RWPE2 (cell line): ENCODE data around the gene CCDC6.

Experiments used
- ATAC-seq: fragments of 200-7000 bp; cut with Tn5 transposase; 3 replicates; pipeline ENCODE4 v1.9.1; 2021; ENCODE audit warnings: low read depth
- DNase-seq: peaks from one replicate; pipeline ENCODE4 v3.0.0-alpha.2; 2020; ENCODE audit warnings: low spot score
- H3K27ac ChIP-seq: fragments of 450-650 bp; 2 replicates; pipeline ENCODE4 v1.5.1; 2017; ENCODE audit warnings: mild to moderate bottlenecking; ENCODE audit not compliant: poor library complexity, severe bottlenecking
- H3K27me3 ChIP-seq: fragments of 250-450 bp; sonication (Bioruptor Pico); 2 replicates; pipeline ENCODE4 v1.5.1; 2021; ENCODE audit warnings: mild to moderate bottlenecking, moderate library complexity; ENCODE audit not compliant: insufficient read depth, poor library complexity, severe bottlenecking
- H3K36me3 ChIP-seq: fragments of 250-450 bp; sonication (Bioruptor Pico); 2 replicates; pipeline ENCODE4 v1.5.1; 2020; ENCODE audit warnings: low read depth, mild to moderate bottlenecking, moderate library complexity
- H3K4me1 ChIP-seq: fragments of 250-450 bp; sonication (Bioruptor Pico); 2 replicates; pipeline ENCODE4 v1.5.1; 2021; ENCODE audit warnings: mild to moderate bottlenecking, moderate library complexity; ENCODE audit not compliant: insufficient read depth, poor library complexity, severe bottlenecking
- H3K4me3 ChIP-seq: fragments of 250-450 bp; sonication (Bioruptor Pico); 2 replicates; pipeline ENCODE4 v1.5.1; 2021; ENCODE audit warnings: mild to moderate bottlenecking, moderate library complexity; ENCODE audit not compliant: severe bottlenecking
- H3K9me3 ChIP-seq: fragments of 250-450 bp; sonication (Bioruptor Pico); 2 replicates; pipeline ENCODE4 v1.5.1; 2021; ENCODE audit warnings: mild to moderate bottlenecking, moderate library complexity; ENCODE audit not compliant: severe bottlenecking
- TF ChIP-seq, protein P1 (sequence below): fragments of 450-650 bp; IDR thresholded peaks from one replicate; pipeline ENCODE4 v1.5.1; 2017; ENCODE audit warnings: mild to moderate bottlenecking, moderate library complexity; ENCODE audit not compliant: poor library complexity, severe bottlenecking

The CCDC6 gene

DNA sequence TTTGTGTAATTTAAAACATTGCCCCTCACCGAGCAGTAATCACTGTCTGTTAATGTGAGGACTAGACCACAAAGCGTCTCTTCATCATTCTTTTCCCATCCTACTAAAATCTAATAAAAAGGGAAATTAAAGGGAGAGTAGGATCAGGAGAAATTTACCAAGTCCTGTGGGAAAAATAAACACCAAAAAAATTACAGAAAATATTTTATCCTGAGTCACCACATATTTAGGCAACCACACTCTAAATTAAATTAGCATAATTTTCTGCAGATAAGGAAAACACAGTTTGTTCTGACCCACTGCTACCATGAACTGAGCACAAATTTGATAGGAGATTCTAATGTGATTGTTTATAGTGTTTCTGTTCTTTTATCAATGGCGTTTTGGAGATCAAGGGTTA is 49.3 kb downstream of the CCDC6 start:
- DNase-seq (no peak), ATAC-seq (no peak)
- TF ChIP-seq, protein P1, sequence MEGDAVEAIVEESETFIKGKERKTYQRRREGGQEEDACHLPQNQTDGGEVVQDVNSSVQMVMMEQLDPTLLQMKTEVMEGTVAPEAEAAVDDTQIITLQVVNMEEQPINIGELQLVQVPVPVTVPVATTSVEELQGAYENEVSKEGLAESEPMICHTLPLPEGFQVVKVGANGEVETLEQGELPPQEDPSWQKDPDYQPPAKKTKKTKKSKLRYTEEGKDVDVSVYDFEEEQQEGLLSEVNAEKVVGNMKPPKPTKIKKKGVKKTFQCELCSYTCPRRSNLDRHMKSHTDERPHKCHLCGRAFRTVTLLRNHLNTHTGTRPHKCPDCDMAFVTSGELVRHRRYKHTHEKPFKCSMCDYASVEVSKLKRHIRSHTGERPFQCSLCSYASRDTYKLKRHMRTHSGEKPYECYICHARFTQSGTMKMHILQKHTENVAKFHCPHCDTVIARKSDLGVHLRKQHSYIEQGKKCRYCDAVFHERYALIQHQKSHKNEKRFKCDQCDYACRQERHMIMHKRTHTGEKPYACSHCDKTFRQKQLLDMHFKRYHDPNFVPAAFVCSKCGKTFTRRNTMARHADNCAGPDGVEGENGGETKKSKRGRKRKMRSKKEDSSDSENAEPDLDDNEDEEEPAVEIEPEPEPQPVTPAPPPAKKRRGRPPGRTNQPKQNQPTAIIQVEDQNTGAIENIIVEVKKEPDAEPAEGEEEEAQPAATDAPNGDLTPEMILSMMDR: no peak
- Histone ChIP-seq H3K27me3 (no peaks in the 10 kb centered on the region), H3K4me1 (no peaks in the 10 kb centered on the region), H3K9me3 (no peaks in the 10 kb centered on the region), H3K36me3 (peaks cover 6% of the 10 kb centered on the region), H3K27ac (no peak overlapping the region), H3K4me3 (no peak overlapping the region)

DNA sequence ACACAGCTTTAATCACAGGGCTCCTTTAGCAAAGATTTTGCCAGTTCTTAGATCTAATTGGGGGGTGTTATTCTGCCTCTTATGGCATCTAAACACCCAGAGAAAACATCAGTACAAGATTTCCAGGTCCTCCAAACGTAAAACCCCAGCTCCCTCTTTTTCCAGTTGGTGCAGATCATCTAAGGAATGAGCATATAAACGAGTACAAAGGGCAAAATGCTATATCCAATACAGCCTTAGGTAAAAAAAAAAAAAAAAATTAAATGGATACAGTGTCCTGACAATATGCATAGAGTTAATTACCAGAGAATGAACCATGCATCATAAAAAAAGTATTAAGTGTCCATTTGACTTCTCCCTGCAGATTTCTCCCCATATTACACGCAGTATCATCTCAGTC is 50.3 kb downstream of the CCDC6 start:
- ATAC-seq (no peak), DNase-seq (no peak)
- peaks cover 15% of the 10 kb centered on the region for H3K36me3 ChIP-seq
- TF ChIP-seq, protein P1: no peak
- no peaks in the 10 kb centered on the region for H3K4me1 ChIP-seq
- H3K9me3 ChIP-seq: no peaks in the 10 kb centered on the region
- no peak overlapping the region for H3K4me3 ChIP-seq
- no peaks in the 10 kb centered on the region for H3K27me3 ChIP-seq
- H3K27ac ChIP-seq: no peak overlapping the region

DNA sequence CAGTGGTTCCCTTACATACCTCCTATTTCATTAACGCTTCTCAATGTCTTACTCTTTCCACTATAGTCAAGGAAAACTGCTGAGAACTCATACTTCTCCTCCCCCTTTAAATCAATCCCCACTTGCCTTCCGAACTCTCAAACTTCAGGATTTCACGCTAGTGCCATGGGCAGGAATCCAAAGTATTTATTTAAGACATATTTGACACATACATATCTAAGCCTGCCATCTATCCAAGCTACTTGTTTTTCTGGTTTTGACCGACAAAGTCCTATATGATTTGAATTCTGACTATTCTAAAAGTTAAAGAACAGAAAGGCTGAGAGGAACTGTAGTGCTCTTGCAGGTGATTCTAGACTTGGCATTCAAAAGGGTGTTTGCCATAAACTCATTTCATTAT is 51.8 kb downstream of the CCDC6 start:
- H3K4me1 ChIP-seq: no peaks in the 10 kb centered on the region
- no peak overlapping the region for H3K4me3 ChIP-seq
- peaks cover 15% of the 10 kb centered on the region for H3K36me3 ChIP-seq
- TF ChIP-seq, protein P1: no peak
- no peak overlapping the region for H3K27ac ChIP-seq
- H3K9me3 ChIP-seq: no peaks in the 10 kb centered on the region
- DNase-seq: no peak
- H3K27me3 ChIP-seq: no peaks in the 10 kb centered on the region
- ATAC-seq: no peak

DNA sequence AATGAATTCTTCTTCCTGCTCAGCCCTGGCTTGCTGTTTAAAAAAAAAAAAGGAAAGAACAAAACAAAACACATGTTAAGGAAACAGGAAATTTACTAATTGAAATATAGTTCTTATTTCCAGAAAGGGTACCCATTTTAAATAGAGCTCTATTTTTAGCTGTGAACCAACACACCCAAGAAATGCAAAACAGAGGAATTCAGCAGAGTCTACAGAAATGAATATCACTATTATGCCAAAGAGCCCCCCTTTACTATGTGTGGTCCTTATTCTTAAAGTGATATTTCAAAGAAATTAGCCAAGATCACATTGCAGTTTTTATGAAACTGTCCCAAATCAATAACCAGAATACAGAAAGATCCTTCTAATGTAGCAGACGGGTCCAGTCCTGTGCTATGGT is 53.7 kb downstream of the CCDC6 start:
- no peak overlapping the region for H3K27ac ChIP-seq
- no peak overlapping the region for H3K4me3 ChIP-seq
- no peak for ATAC-seq
- H3K4me1 ChIP-seq: no peaks in the 10 kb centered on the region
- H3K27me3 ChIP-seq: no peaks in the 10 kb centered on the region
- no peaks in the 10 kb centered on the region for H3K9me3 ChIP-seq
- TF ChIP-seq, protein P1: no peak
- peaks cover 32% of the 10 kb centered on the region for H3K36me3 ChIP-seq
- no peak for DNase-seq

DNA sequence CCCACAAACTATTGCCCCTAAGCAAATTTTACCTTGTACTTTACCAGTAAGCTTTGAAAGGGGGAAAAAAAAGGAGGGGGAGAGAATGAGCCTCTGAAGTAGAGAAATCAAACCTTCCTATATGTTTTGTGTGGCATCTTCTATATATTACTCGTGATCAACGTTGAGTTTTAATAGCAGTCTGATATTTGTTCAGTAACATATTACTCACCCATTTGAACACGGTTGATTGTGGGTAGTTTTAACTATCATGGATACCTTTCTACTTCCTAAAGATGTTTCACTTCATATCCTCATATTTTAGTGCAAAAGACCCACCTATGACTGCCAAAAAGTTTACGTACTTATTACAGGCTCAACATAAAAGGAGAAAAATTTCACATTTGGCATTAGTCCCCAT is 54.5 kb downstream of the CCDC6 start:
- ATAC-seq: no peak
- Histone ChIP-seq H3K9me3 (no peaks in the 10 kb centered on the region), H3K36me3 (peaks cover 32% of the 10 kb centered on the region), H3K4me1 (no peaks in the 10 kb centered on the region), H3K4me3 (no peak overlapping the region), H3K27ac (no peak overlapping the region), H3K27me3 (no peaks in the 10 kb centered on the region)
- TF ChIP-seq, protein P1: no peak
- no peak for DNase-seq
